Measurements from ENCODE around the gene FCHSD1. TPM values are rescaled to one million over a fixed set of nuclear protein-coding genes. Genes with fewer than 3 reads are reported as not detected.

The FCHSD1 gene
- total RNA-seq, 1 experiment from 2014 or later: 41.4 TPM

DNA sequence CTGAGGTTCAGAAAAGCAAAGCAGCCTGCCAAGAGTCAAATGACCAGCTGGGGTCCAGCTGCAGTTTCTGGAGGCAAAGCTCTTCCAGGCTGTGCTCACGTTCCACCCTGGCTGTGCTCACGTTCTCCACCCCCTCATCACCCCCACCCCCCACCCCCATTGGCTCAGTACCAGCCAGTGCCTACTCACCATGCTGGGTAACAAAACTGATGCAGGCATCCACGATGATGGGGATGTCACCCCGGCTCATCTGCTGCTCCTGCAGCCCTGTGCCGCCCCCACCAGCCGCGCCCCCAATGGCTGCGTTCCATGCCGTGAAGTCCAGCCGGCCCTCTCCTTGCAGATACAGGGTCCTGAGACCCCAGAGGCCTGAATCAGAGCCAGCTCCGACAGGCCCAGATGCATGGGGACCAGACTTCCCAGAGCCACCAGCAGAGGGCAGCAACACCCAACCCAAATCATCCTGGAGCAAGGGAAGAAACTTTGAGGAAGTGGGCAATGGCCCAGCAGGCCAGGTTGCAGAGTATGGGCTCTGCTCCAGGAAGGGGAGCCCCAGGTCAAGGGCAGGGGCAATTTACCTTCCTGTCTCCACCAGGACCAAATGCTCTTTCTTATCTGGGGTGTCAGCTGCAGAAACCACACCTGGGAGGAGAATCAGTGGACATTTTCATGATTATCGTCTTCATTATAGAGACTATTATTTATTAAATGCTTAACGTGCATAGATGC, 13.7 kb upstream of the FCHSD1 start:
- peak; percentile 88 for DNase-seq
- Mint-ChIP-seq H3K27me3 (ENCODE audit: unreplicated experiment) (no peaks in the 10 kb centered on the region), H3K4me3 (ENCODE audit: low read depth, unreplicated experiment) (no peak overlapping the region), H3K36me3 (ENCODE audit: insufficient read depth, unreplicated experiment) (peaks cover 5% of the 10 kb centered on the region), H3K27ac (ENCODE audit: unreplicated experiment) (no peak overlapping the region), H3K9me3 (ENCODE audit: low read depth, unreplicated experiment) (no peaks in the 10 kb centered on the region), H3K4me1 (ENCODE audit: low read depth, unreplicated experiment) (no peaks in the 10 kb centered on the region)
- CTCF ChIA-PET: interaction anchor here (0.6 to 1.7 kb wide), 9 partner anchors 17 to 1318 kb away, joined by 3 to 12 read pairs (median 3); partner anchors contain the start of genes ARAP3, DELE1, HBEGF and HDAC3
- no TSS peak for BruUV-seq (replicated peaks)
- intact Hi-C loops (cut with micrococcal nuclease; ENCODE audit: unreplicated experiment): loop anchor here (1.0 to 2.0 kb wide), 2 partner anchors 295 to 480 kb away; no protein-coding TSS in a partner anchor
- TF ChIP-seq, protein P1, sequence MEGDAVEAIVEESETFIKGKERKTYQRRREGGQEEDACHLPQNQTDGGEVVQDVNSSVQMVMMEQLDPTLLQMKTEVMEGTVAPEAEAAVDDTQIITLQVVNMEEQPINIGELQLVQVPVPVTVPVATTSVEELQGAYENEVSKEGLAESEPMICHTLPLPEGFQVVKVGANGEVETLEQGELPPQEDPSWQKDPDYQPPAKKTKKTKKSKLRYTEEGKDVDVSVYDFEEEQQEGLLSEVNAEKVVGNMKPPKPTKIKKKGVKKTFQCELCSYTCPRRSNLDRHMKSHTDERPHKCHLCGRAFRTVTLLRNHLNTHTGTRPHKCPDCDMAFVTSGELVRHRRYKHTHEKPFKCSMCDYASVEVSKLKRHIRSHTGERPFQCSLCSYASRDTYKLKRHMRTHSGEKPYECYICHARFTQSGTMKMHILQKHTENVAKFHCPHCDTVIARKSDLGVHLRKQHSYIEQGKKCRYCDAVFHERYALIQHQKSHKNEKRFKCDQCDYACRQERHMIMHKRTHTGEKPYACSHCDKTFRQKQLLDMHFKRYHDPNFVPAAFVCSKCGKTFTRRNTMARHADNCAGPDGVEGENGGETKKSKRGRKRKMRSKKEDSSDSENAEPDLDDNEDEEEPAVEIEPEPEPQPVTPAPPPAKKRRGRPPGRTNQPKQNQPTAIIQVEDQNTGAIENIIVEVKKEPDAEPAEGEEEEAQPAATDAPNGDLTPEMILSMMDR (IDR thresholded peaks at IDR 0.05; ENCODE audit: unreplicated experiment): peak; percentile 95

DNA sequence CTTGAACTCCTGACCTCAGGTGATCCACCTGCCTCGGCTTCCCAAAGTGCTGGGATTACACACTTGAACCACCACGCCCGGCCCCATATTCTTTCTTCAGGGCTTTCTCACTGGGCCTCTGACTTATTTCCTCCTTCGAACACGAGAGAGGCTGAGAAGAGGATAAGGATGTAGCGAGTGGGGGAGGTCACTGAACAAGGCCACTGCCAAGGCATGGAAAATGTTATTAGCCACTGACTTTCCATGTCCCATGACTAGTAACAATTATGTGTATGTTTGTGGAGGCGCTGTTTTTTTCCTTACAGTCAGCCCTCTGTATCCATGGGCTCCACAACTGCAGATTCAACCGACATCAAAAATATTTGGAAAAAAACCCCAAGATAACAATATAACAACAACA, 12.3 kb upstream of the FCHSD1 start:
- intact Hi-C loops (cut with micrococcal nuclease; ENCODE audit: unreplicated experiment): no loop called here
- Mint-ChIP-seq H3K27me3 (ENCODE audit: unreplicated experiment) (no peaks in the 10 kb centered on the region), H3K27ac (ENCODE audit: unreplicated experiment) (no peak overlapping the region), H3K9me3 (ENCODE audit: low read depth, unreplicated experiment) (peaks cover 4% of the 10 kb centered on the region), H3K4me1 (ENCODE audit: low read depth, unreplicated experiment) (no peaks in the 10 kb centered on the region), H3K4me3 (ENCODE audit: low read depth, unreplicated experiment) (no peak overlapping the region), H3K36me3 (ENCODE audit: insufficient read depth, unreplicated experiment) (peaks cover 5% of the 10 kb centered on the region)
- TF ChIP-seq, protein P1 (IDR thresholded peaks at IDR 0.05; ENCODE audit: unreplicated experiment): no peak
- BruUV-seq (replicated peaks): no TSS peak
- CTCF ChIA-PET: no interaction called here
- no peak for DNase-seq

DNA sequence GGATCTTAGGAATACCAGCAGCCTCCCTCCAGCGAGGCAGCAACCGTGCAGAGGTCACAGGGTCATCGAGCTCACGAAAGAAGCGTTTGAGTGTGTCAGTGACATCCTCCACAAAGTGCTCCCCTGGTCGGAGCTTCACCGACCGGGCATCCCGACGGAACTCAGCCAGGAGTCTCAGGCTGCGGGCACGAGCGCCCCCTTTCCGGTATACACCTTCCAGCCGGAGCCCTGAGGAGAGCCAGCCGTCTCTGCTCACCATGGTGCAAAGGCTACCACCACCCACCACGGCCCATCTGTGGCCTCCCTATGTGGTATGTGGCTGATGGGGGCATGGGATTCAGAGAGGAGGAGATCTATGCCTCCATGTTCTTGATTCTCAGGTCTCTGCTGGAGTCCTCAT, 10.8 kb upstream of the FCHSD1 start:
- intact Hi-C loops (cut with micrococcal nuclease; ENCODE audit: unreplicated experiment): no loop called here
- peaks cover 12% of the 10 kb centered on the region for H3K4me1 Mint-ChIP-seq (ENCODE audit: low read depth, unreplicated experiment)
- peaks cover 5% of the 10 kb centered on the region for H3K36me3 Mint-ChIP-seq (ENCODE audit: insufficient read depth, unreplicated experiment)
- H3K27ac Mint-ChIP-seq (ENCODE audit: unreplicated experiment): no peak overlapping the region
- DNase-seq: no peak
- no peak overlapping the region for H3K4me3 Mint-ChIP-seq (ENCODE audit: low read depth, unreplicated experiment)
- TF ChIP-seq, protein P1 (IDR thresholded peaks at IDR 0.05; ENCODE audit: unreplicated experiment): no peak
- H3K9me3 Mint-ChIP-seq (ENCODE audit: low read depth, unreplicated experiment): peaks cover 4% of the 10 kb centered on the region
- CTCF ChIA-PET: no interaction called here
- BruUV-seq (replicated peaks): no TSS peak
- no peaks in the 10 kb centered on the region for H3K27me3 Mint-ChIP-seq (ENCODE audit: unreplicated experiment)

GRCh38 chr5:141657937-141658545, 6.8 kb upstream of the FCHSD1 start:
- Mint-ChIP-seq H3K27me3 (ENCODE audit: unreplicated experiment) (no peaks in the 10 kb centered on the region), H3K4me1 (ENCODE audit: low read depth, unreplicated experiment) (peaks cover 12% of the 10 kb centered on the region), H3K4me3 (ENCODE audit: low read depth, unreplicated experiment) (no peak overlapping the region), H3K36me3 (ENCODE audit: insufficient read depth, unreplicated experiment) (peaks cover 4% of the 10 kb centered on the region), H3K9me3 (ENCODE audit: low read depth, unreplicated experiment) (peaks cover 4% of the 10 kb centered on the region), H3K27ac (ENCODE audit: unreplicated experiment) (no peak overlapping the region)
- intact Hi-C loops (cut with micrococcal nuclease; ENCODE audit: unreplicated experiment): no loop called here
- DNase-seq: no peak
- CTCF ChIA-PET: interaction anchor here (0.5 to 0.6 kb wide), 2 partner anchors 8 to 14 kb away, joined by 3 read pairs; no protein-coding TSS in a partner anchor
- TF ChIP-seq, protein P1 (IDR thresholded peaks at IDR 0.05; ENCODE audit: unreplicated experiment): no peak
- BruUV-seq (replicated peaks): no TSS peak
